K562 (cell line): ENCODE measurements around the gene GPR15LG.

Experiments
- JUND ChIP-seq, 2 experiments: IDR thresholded peaks; 2 replicates in 1 of 2; 3 replicates in 1 of 2; pipeline ENCODE4 v1.6.1; 2011; ENCODE audit warnings: borderline replicate concordance in 2 of 2, low read depth in 2 of 2, low read length in 2 of 2, improper control_type of control experiment in 1 of 2, missing biosample characterization in 1 of 2, missing genetic modification characterization in 1 of 2, missing genetic modification reagents in 1 of 2
- LEF1 ChIP-seq: fragments of 450-650 bp; IDR thresholded peaks from 2 replicates; pipeline ENCODE4 v1.6.1; 2016; ENCODE audit warnings: mild to moderate bottlenecking
- MTF1 ChIP-seq: fragments of 250-450 bp; sonication (Bioruptor Pico); IDR thresholded peaks from 2 replicates; pipeline ENCODE4 v1.9.0; 2021; ENCODE audit warnings: moderate library complexity, mild to moderate bottlenecking, inconsistent platforms, borderline replicate concordance
- NRF1 ChIP-seq, 2 experiments: fragments of 450-650 bp; IDR thresholded peaks in 1 of 2; conservative IDR thresholded peaks in 1 of 2; 2 replicates each; pipeline ENCODE4 v1.6.1; 2014; ENCODE audit warnings: mild to moderate bottlenecking in 2 of 2
- POLR2A ChIP-seq: fragments of 450-650 bp; conservative IDR thresholded peaks from 2 replicates; pipeline ENCODE4 v1.6.1; 2016
- SMAD4 ChIP-seq: fragments of 250-450 bp; sonication (Bioruptor Pico); conservative IDR thresholded peaks from 2 replicates; pipeline ENCODE4 v1.8.0; 2021; ENCODE audit warnings: inconsistent platforms, mild to moderate bottlenecking, moderate library complexity
- ZZZ3 ChIP-seq: fragments of 450-650 bp; IDR thresholded peaks from 2 replicates; pipeline ENCODE4 v1.6.1; 2016; ENCODE audit warnings: antibody characterized with exemption, mild to moderate bottlenecking, moderate library complexity
- TF ChIP-seq, protein P1 (sequence below): sonication (generic); formaldehyde crosslinking; IDR thresholded peaks from 2 replicates; pipeline ENCODE4 v1.9.0; 2022; ENCODE audit warnings: mild to moderate bottlenecking, missing genetic modification reagents

DNA sequence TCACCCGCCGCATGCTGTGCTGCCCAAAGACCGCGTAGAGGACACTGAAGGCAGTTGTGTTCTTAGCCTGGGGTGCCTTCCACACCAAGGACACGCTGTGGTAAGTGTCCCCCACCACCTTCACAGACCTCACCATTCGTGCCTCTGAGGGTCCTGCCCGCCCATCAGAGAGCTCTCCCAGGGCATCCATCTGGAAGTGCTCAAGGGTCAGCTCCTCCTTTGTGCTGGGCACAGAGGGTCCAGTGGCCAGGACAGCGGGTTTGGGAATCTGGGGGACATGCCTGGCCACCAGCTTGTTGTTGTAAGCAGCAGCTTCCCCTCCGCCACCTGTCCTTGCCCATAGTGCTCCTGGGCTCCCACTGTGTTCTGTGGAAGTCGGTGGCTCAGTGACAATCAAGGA is 58.8 kb downstream of the GPR15LG start:
- TF ChIP-seq LEF1 (no peak), POLR2A (no peak), ZZZ3 (no peak), MTF1 (no peak), NRF1 (conservative IDR thresholded peaks at IDR 0.05 in 1 of 2, IDR thresholded peaks at IDR 0.05 in 1 of 2) (no peak), SMAD4 (CRISPR knock-in tag) (no peak), JUND (IDR thresholded peaks at IDR 0.05; ENCODE audit: borderline replicate concordance, low read depth, low read length) (no peak), JUND (tag; IDR thresholded peaks at IDR 0.05; ENCODE audit: borderline replicate concordance, low read depth, low read length) (no peak)
- TF ChIP-seq, protein P1, sequence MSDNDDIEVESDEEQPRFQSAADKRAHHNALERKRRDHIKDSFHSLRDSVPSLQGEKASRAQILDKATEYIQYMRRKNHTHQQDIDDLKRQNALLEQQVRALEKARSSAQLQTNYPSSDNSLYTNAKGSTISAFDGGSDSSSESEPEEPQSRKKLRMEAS (CRISPR knock-in tag) = no peak
